Activated T-cell treated with anti-CD3 and anti-CD28 coated beads, Interleukin-2, amount 50 U/mL, for 4 hours (primary cell): ENCODE data around the gene KDF1. TPM values are rescaled to one million over a fixed set of nuclear protein-coding genes. Genes with fewer than 3 reads are reported as not detected.

ENCODE experiments used
- ATAC-seq, 2 donors: fragments of 200-7000 bp; cut with Tn5 transposase; one replicate each; pipeline ENCODE4 v1.10.0; 2021
- DNase-seq: peaks from one replicate; pipeline ENCODE4 v3.0.0-alpha.2; 2020
- H3K27me3 Mint-ChIP-seq: one replicate; pipeline ENCODE4 v1.8.0; 2021; ENCODE audit warnings: low read depth, mixed read lengths
- H3K36me3 Mint-ChIP-seq: one replicate; pipeline ENCODE4 v1.8.0; 2022; ENCODE audit warnings: mixed read lengths; ENCODE audit not compliant: insufficient read depth
- H3K4me1 Mint-ChIP-seq: one replicate; pipeline ENCODE4 v1.8.0; 2021; ENCODE audit warnings: low read depth, mixed read lengths
- H3K4me3 Mint-ChIP-seq: one replicate; pipeline ENCODE4 v1.8.0; 2021; ENCODE audit warnings: mild to moderate bottlenecking, moderate library complexity, mixed read lengths
- H3K9me3 Mint-ChIP-seq: one replicate; pipeline ENCODE4 v1.8.0; 2021; ENCODE audit warnings: mixed read lengths
- total RNA-seq, 3 donors: library from RNA; stranded (reverse); gene quantifications; one replicate each; pipeline ENCODE4 v1.2.1, GENCODE V29; 2021

Gene KDF1
- total RNA-seq, 3 donors from 2014 or later: not detected

GRCh38 chr1:26981146-26981846 is 21.0 kb upstream of the KDF1 start:
- ATAC-seq (no peak), DNase-seq (no peak)
- Mint-ChIP-seq H3K9me3 (no peaks in the 10 kb centered on the region), H3K4me1 (no peaks in the 10 kb centered on the region), H3K27me3 (peaks cover 11% of the 10 kb centered on the region), H3K4me3 (no peak overlapping the region), H3K36me3 (no peaks in the 10 kb centered on the region)

GRCh38 chr1:26978901-26979300 is 18.6 kb upstream of the KDF1 start:
- no peak overlapping the region for H3K4me3 Mint-ChIP-seq
- H3K27me3 Mint-ChIP-seq: peaks cover 9% of the 10 kb centered on the region
- no peaks in the 10 kb centered on the region for H3K36me3 Mint-ChIP-seq
- H3K9me3 Mint-ChIP-seq: no peaks in the 10 kb centered on the region
- ATAC-seq (no peak), DNase-seq (no peak)
- no peaks in the 10 kb centered on the region for H3K4me1 Mint-ChIP-seq

GRCh38 chr1:26976621-26977510 is 16.6 kb upstream of the KDF1 start:
- Mint-ChIP-seq H3K27me3 (peaks cover 9% of the 10 kb centered on the region), H3K36me3 (no peaks in the 10 kb centered on the region), H3K4me1 (no peaks in the 10 kb centered on the region), H3K4me3 (no peak overlapping the region), H3K9me3 (no peaks in the 10 kb centered on the region)
- DNase-seq: no peak
- ATAC-seq: no peak

GRCh38 chr1:26972821-26973220 is 12.6 kb upstream of the KDF1 start:
- H3K27me3 Mint-ChIP-seq: peaks cover 8% of the 10 kb centered on the region
- ATAC-seq (no peak), DNase-seq (no peak)
- no peaks in the 10 kb centered on the region for H3K4me1 Mint-ChIP-seq
- H3K9me3 Mint-ChIP-seq: no peaks in the 10 kb centered on the region
- no peaks in the 10 kb centered on the region for H3K36me3 Mint-ChIP-seq
- no peak overlapping the region for H3K4me3 Mint-ChIP-seq

- H3K27me3 Mint-ChIP-seq: peaks cover 8% of the 10 kb centered on the region
- H3K9me3 Mint-ChIP-seq: no peaks in the 10 kb centered on the region
- ATAC-seq (no peak), DNase-seq (no peak)
- no peaks in the 10 kb centered on the region for H3K36me3 Mint-ChIP-seq
- H3K4me1 Mint-ChIP-seq: no peaks in the 10 kb centered on the region
- H3K4me3 Mint-ChIP-seq: no peak overlapping the region
These were observed 12.1 kb upstream of the KDF1 start for GRCh38 chr1:26972390-26972789.

GRCh38 chr1:26971590-26971989 is 11.3 kb upstream of the KDF1 start:
- ATAC-seq: no peak
- Mint-ChIP-seq H3K4me1 (no peaks in the 10 kb centered on the region), H3K27me3 (peaks cover 11% of the 10 kb centered on the region), H3K4me3 (no peak overlapping the region), H3K36me3 (no peaks in the 10 kb centered on the region), H3K9me3 (no peaks in the 10 kb centered on the region)
- DNase-seq: no peak

- no peaks in the 10 kb centered on the region for H3K4me1 Mint-ChIP-seq
- H3K27me3 Mint-ChIP-seq: peaks cover 17% of the 10 kb centered on the region
- no peaks in the 10 kb centered on the region for H3K9me3 Mint-ChIP-seq
- H3K36me3 Mint-ChIP-seq: no peaks in the 10 kb centered on the region
- H3K4me3 Mint-ChIP-seq: no peak overlapping the region
- DNase-seq (no peak), ATAC-seq (no peak)
These were observed 10.5 kb upstream of the KDF1 start for GRCh38 chr1:26970810-26971209.

- Mint-ChIP-seq H3K4me3 (no peak overlapping the region), H3K4me1 (peaks cover 2% of the 10 kb centered on the region), H3K9me3 (no peaks in the 10 kb centered on the region), H3K27me3 (peaks cover 28% of the 10 kb centered on the region), H3K36me3 (no peaks in the 10 kb centered on the region)
- DNase-seq (no peak), ATAC-seq (no peak)
These were observed 5.4 kb upstream of the KDF1 start for GRCh38 chr1:26965628-26966027.

- Mint-ChIP-seq H3K4me3 (no peak overlapping the region), H3K4me1 (peaks cover 4% of the 10 kb centered on the region), H3K36me3 (no peaks in the 10 kb centered on the region), H3K27me3 (peaks cover 26% of the 10 kb centered on the region), H3K9me3 (no peaks in the 10 kb centered on the region)
- ATAC-seq: no peak
- no peak for DNase-seq
These were observed 4.9 kb upstream of the KDF1 start for GRCh38 chr1:26965213-26965612.

GRCh38 chr1:26961826-26962225 is 1.6 kb upstream of the KDF1 start:
- H3K27me3 Mint-ChIP-seq: peaks cover 31% of the 10 kb centered on the region
- peaks cover 5% of the 10 kb centered on the region for H3K4me1 Mint-ChIP-seq
- no peaks in the 10 kb centered on the region for H3K36me3 Mint-ChIP-seq
- H3K4me3 Mint-ChIP-seq: no peak overlapping the region
- no peak for DNase-seq
- no peaks in the 10 kb centered on the region for H3K9me3 Mint-ChIP-seq
- ATAC-seq: no peak

- Mint-ChIP-seq H3K4me3 (peak overlapping the region; percentile 82), H3K9me3 (no peaks in the 10 kb centered on the region)
- ATAC-seq: no peak
These were observed 328 bp upstream of the KDF1 start for GRCh38 chr1:26960625-26960966.

GRCh38 chr1:26959270-26959669 is 998 bp downstream of the KDF1 start:
- peaks cover 15% of the 10 kb centered on the region for H3K27me3 Mint-ChIP-seq
- H3K4me3 Mint-ChIP-seq: peak overlapping the region; percentile 63
- H3K9me3 Mint-ChIP-seq: no peaks in the 10 kb centered on the region
- no peak for DNase-seq
- ATAC-seq: no peak
- peaks cover 5% of the 10 kb centered on the region for H3K4me1 Mint-ChIP-seq
- peaks cover 6% of the 10 kb centered on the region for H3K36me3 Mint-ChIP-seq

More at GRCh38 chr1:26960625-26960966, 328 bp upstream of the KDF1 start:
- Mint-ChIP-seq H3K36me3 (peaks cover 6% of the 10 kb centered on the region), H3K27me3 (peaks cover 21% of the 10 kb centered on the region), H3K4me1 (peaks cover 5% of the 10 kb centered on the region)
- DNase-seq: no peak

- ATAC-seq (no peak), DNase-seq (no peak)
- H3K36me3 Mint-ChIP-seq: peaks cover 10% of the 10 kb centered on the region
- H3K9me3 Mint-ChIP-seq: no peaks in the 10 kb centered on the region
- H3K27me3 Mint-ChIP-seq: peaks cover 14% of the 10 kb centered on the region
- H3K4me1 Mint-ChIP-seq: peaks cover 5% of the 10 kb centered on the region
- no peak overlapping the region for H3K4me3 Mint-ChIP-seq
These were observed 3.0 kb downstream of the KDF1 start for GRCh38 chr1:26957306-26957705.

GRCh38 chr1:26956321-26956720 is 3.9 kb downstream of the KDF1 start:
- ATAC-seq (no peak), DNase-seq (no peak)
- no peak overlapping the region for H3K4me3 Mint-ChIP-seq
- H3K4me1 Mint-ChIP-seq: peaks cover 5% of the 10 kb centered on the region
- H3K36me3 Mint-ChIP-seq: peaks cover 14% of the 10 kb centered on the region
- peaks cover 14% of the 10 kb centered on the region for H3K27me3 Mint-ChIP-seq
- no peaks in the 10 kb centered on the region for H3K9me3 Mint-ChIP-seq

- Mint-ChIP-seq H3K27me3 (peaks cover 5% of the 10 kb centered on the region), H3K9me3 (no peaks in the 10 kb centered on the region), H3K4me1 (no peaks in the 10 kb centered on the region), H3K36me3 (peaks cover 17% of the 10 kb centered on the region), H3K4me3 (no peak overlapping the region)
- ATAC-seq (no peak), DNase-seq (no peak)
These were observed 6.9 kb downstream of the KDF1 start for GRCh38 chr1:26953374-26953773.
